GM12875 (cell line): Measurements from ENCODE around the gene TPD52L2.

Source experiments
- H3K4me3 ChIP-seq: one replicate; pipeline ENCODE4 v1.5.1; 2011; ENCODE audit warnings: low read depth, low read length, control low read depth
- TF ChIP-seq, protein P1 (sequence below): IDR thresholded peaks from 2 replicates; pipeline ENCODE4 v1.5.1; 2011; ENCODE audit warnings: low read depth, mild to moderate bottlenecking, control low read depth, inconsistent platforms, low read length, moderate library complexity, borderline replicate concordance; ENCODE audit not compliant: insufficient read depth

Gene TPD52L2

GRCh38 chr20:63890201-63890576 lies 25.1 kb downstream of the TPD52L2 start:
- TF ChIP-seq, protein P1, sequence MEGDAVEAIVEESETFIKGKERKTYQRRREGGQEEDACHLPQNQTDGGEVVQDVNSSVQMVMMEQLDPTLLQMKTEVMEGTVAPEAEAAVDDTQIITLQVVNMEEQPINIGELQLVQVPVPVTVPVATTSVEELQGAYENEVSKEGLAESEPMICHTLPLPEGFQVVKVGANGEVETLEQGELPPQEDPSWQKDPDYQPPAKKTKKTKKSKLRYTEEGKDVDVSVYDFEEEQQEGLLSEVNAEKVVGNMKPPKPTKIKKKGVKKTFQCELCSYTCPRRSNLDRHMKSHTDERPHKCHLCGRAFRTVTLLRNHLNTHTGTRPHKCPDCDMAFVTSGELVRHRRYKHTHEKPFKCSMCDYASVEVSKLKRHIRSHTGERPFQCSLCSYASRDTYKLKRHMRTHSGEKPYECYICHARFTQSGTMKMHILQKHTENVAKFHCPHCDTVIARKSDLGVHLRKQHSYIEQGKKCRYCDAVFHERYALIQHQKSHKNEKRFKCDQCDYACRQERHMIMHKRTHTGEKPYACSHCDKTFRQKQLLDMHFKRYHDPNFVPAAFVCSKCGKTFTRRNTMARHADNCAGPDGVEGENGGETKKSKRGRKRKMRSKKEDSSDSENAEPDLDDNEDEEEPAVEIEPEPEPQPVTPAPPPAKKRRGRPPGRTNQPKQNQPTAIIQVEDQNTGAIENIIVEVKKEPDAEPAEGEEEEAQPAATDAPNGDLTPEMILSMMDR: no peak
- no peak overlapping the region for H3K4me3 ChIP-seq

GRCh38 chr20:63890616-63891015 lies 25.5 kb downstream of the TPD52L2 start:
- H3K4me3 ChIP-seq: no peak overlapping the region
- TF ChIP-seq, protein P1: no peak

- TF ChIP-seq, protein P1: no peak
Measured at GRCh38 chr20:63891061-63892002, 26.3 kb downstream of the TPD52L2 start.

DNA sequence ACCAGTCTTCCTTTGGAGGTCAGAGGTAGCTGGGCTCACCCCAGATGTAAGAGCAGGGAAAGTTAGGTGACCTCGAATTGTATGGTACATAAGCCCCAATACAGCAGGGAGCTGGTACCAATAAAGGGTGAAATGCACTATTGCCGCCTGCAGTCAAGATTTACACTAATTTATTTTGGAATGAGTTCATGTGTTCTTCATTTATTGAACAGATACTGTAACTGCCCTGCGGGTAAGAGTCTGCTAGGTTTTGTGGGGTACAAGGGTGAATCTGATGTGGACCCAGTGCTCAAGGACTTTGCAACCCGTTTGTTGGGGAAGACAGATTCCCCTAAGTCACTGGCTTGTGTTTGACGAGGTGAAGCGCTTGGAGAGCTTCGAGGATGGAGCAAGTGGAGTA lies 27.3 kb downstream of the TPD52L2 start:
- TF ChIP-seq, protein P1: no peak
- no peak overlapping the region for H3K4me3 ChIP-seq

More at GRCh38 chr20:63891061-63892002, 26.3 kb downstream of the TPD52L2 start:
- H3K4me3 ChIP-seq: no peak overlapping the region

DNA sequence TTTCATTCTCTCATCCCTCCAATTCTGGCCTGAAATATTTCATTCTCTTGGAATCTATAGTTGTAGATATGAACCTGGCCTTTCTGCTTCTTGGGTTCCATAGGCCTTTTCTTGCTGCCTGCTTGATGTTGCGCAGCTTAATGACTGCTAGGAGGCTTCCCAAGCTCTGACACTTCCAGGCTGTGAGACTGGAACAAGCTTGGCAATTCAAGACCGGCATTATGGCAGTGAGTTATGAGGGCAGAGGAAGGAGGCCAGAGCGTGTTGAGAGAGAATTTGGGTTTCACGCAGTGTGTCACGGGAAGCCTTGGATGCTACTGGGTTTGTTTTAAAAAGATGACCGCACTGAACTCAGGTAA lies 28.9 kb downstream of the TPD52L2 start:
- TF ChIP-seq, protein P1: no peak
- H3K4me3 ChIP-seq: no peak overlapping the region

GRCh38 chr20:63894358-63895201 lies 29.5 kb downstream of the TPD52L2 start, which contains the start of gene DNAJC5:
TSS of gene DNAJC5 (plus strand) at chr20:63895126. CDS start at chr20:63928346, 33,220 bp downstream.
- peak within 1 kb of the TSS; percentile 50 for H3K4me3 ChIP-seq
- TF ChIP-seq, protein P1: no peak
